Pons (tissue), 1 donor: ENCODE data around the gene OGFR.

Source experiments
- DNase-seq: peaks from one replicate; pipeline ENCODE4 v3.0.0-alpha.2; 2016; ENCODE audit warnings: low spot score

The OGFR gene

GRCh38 chr20:62815066-62815991, 10.7 kb downstream of the OGFR start:
- no peak for DNase-seq

GRCh38 chr20:62816031-62816883, 11.6 kb downstream of the OGFR start:
- DNase-seq: no peak

- DNase-seq: peak; percentile 68
These were observed 12.5 kb downstream of the OGFR start, which contains the start of gene COL9A3 for GRCh38 chr20:62816884-62817873. TSS of gene COL9A3 (plus strand) at chr20:62817050. CDS start at chr20:62817065, 15 bp downstream.

- DNase-seq: no peak
These were observed 13.4 kb downstream of the OGFR start for GRCh38 chr20:62817975-62818591.

- peak; percentile 84 for DNase-seq
These were observed 14.2 kb downstream of the OGFR start for GRCh38 chr20:62818592-62819493.

- DNase-seq: no peak
These were observed 15.0 kb downstream of the OGFR start for GRCh38 chr20:62819494-62820174.

GRCh38 chr20:62820208-62820961, 15.8 kb downstream of the OGFR start:
- peak; percentile 64 for DNase-seq

GRCh38 chr20:62820962-62821725, 16.5 kb downstream of the OGFR start:
- DNase-seq: no peak

- DNase-seq: no peak
These were observed 17.1 kb downstream of the OGFR start for GRCh38 chr20:62821726-62822210.

- no peak for DNase-seq
These were observed 17.7 kb downstream of the OGFR start for GRCh38 chr20:62822239-62822787.

GRCh38 chr20:62822788-62823651, 18.4 kb downstream of the OGFR start:
- no peak for DNase-seq

- DNase-seq: no peak
These were observed 19.2 kb downstream of the OGFR start for GRCh38 chr20:62823688-62824475.

- DNase-seq: no peak
These were observed 20.1 kb downstream of the OGFR start for GRCh38 chr20:62824476-62825332.

- no peak for DNase-seq
These were observed 20.8 kb downstream of the OGFR start for GRCh38 chr20:62825333-62825985.
